HepG2 (cell line): ENCODE data around the gene IRF3. TPM values are rescaled to one million over a fixed set of nuclear protein-coding genes. Genes with fewer than 3 reads are reported as not detected.

Experiments used
- ARNT2 ChIP-seq: sonication (generic); formaldehyde crosslinking; IDR thresholded peaks from 2 replicates; pipeline ENCODE4 v1.8.0; 2022; ENCODE audit warnings: mild to moderate bottlenecking, low read depth, missing genetic modification reagents, moderate library complexity
- ARNTL ChIP-seq: sonication (generic); formaldehyde crosslinking; IDR thresholded peaks from 2 replicates; pipeline ENCODE4 v1.4.0; 2020; ENCODE audit warnings: mild to moderate bottlenecking, missing genetic modification reagents
- DNMT1 ChIP-seq: sonication (generic); formaldehyde crosslinking; IDR thresholded peaks from 2 replicates; pipeline ENCODE4 v1.5.1; 2020; ENCODE audit warnings: mild to moderate bottlenecking, missing genetic modification reagents
- DNMT3B ChIP-seq: conservative IDR thresholded peaks from 2 replicates; pipeline ENCODE4 v1.6.1; 2016; ENCODE audit warnings: missing biosample characterization, control low read depth
- FOXP1 ChIP-seq, 2 experiments: fragments of 450-650 bp in 1 of 2; IDR thresholded peaks; 2 replicates each; pipeline ENCODE4 v1.6.1; 2017 to 2018; ENCODE audit warnings: antibody characterized with exemption in 1 of 2
- KAT2B ChIP-seq: fragments of 150-350 bp; IDR thresholded peaks from 2 replicates; pipeline ENCODE4 v1.6.1; 2014; ENCODE audit warnings: low read depth, low read length, borderline replicate concordance
- MTF1 ChIP-seq: sonication (generic); formaldehyde crosslinking; IDR thresholded peaks from 2 replicates; pipeline ENCODE4 v1.5.0; 2020; ENCODE audit warnings: missing genetic modification reagents
- PHF20 ChIP-seq: sonication (generic); formaldehyde crosslinking; IDR thresholded peaks from 2 replicates; pipeline ENCODE4 v1.5.0; 2020; ENCODE audit warnings: mild to moderate bottlenecking, missing genetic modification reagents
- PITX1 ChIP-seq: sonication (generic); formaldehyde crosslinking; IDR thresholded peaks from 2 replicates; pipeline ENCODE4 v1.5.1; 2020; ENCODE audit warnings: mild to moderate bottlenecking, missing genetic modification reagents
- RFX1 ChIP-seq: fragments of 450-650 bp; IDR thresholded peaks from 2 replicates; pipeline ENCODE4 v1.6.1; 2017
- SALL1 ChIP-seq: sonication (generic); formaldehyde crosslinking; IDR thresholded peaks from 2 replicates; pipeline ENCODE4 v1.8.0; 2022; ENCODE audit warnings: mild to moderate bottlenecking, missing genetic modification reagents
- SPEN ChIP-seq: sonication (generic); formaldehyde crosslinking; IDR thresholded peaks from 2 replicates; pipeline ENCODE4 v1.5.1; 2020; ENCODE audit warnings: low read depth, mild to moderate bottlenecking, missing genetic modification reagents
- SRF ChIP-seq: IDR thresholded peaks from 2 replicates; pipeline ENCODE4 v1.6.1; 2011; ENCODE audit warnings: mild to moderate bottlenecking, low read depth, low read length, moderate library complexity
- THYN1 ChIP-seq: sonication (generic); formaldehyde crosslinking; IDR thresholded peaks from 2 replicates; pipeline ENCODE4 v1.8.1; 2023; ENCODE audit warnings: low read depth, mild to moderate bottlenecking, moderate library complexity, missing genetic modification reagents, borderline replicate concordance
- ZBTB20 ChIP-seq: sonication (generic); formaldehyde crosslinking; IDR thresholded peaks from 2 replicates; pipeline ENCODE4 v1.8.1; 2023; ENCODE audit warnings: missing genetic modification reagents, low read depth, mild to moderate bottlenecking, borderline replicate concordance
- ZNF230 ChIP-seq: sonication (generic); formaldehyde crosslinking; IDR thresholded peaks from 2 replicates; pipeline ENCODE4 v1.4.0; 2020; ENCODE audit warnings: mild to moderate bottlenecking, missing genetic modification reagents
- ZNF446 ChIP-seq: sonication (generic); formaldehyde crosslinking; IDR thresholded peaks from 2 replicates; pipeline ENCODE4 v1.5.0; 2020; ENCODE audit warnings: mild to moderate bottlenecking, missing genetic modification reagents
- ZNF737 ChIP-seq: sonication (generic); formaldehyde crosslinking; IDR thresholded peaks from 2 replicates; pipeline ENCODE4 v1.5.0; 2020; ENCODE audit warnings: missing genetic modification reagents, mild to moderate bottlenecking, borderline replicate concordance
- ZSCAN9 ChIP-seq: IDR thresholded peaks from 2 replicates; pipeline ENCODE4 v1.6.1; 2016; ENCODE audit warnings: borderline replicate concordance
- polyA plus RNA-seq, 8 experiments: library from polyadenylated mRNA; depleted of rRNA in 3 of 8; stranded (reverse) in 7 of 8; unstranded in 1 of 8; fragments of >200 nt; fragmentation: Illumina TruSeq in 4 of 8; extraction: Trizol in 4 of 8; gene quantifications; 2 replicates each; pipeline versions ENCODE4 v1.2.1 to v1.2.3, GENCODE V29; 2011 to 2016; ENCODE audit warnings: low read depth in 4 of 8, missing spikeins in 1 of 8, mixed read lengths in 1 of 8; ENCODE audit not compliant: insufficient read depth in 1 of 8
- total RNA-seq, 5 experiments: library from RNA; depleted of rRNA; stranded (reverse); fragments of >200 nt; fragmentation: Illumina TruSeq; extraction: Trizol; gene quantifications; 2 replicates each; pipeline ENCODE4 v1.2.3, GENCODE V29; 2016; ENCODE audit warnings: low read depth in 1 of 5
- TF ChIP-seq, protein P1 (sequence below), 2 experiments: sonication (generic) in 1 of 2; formaldehyde crosslinking in 1 of 2; IDR thresholded peaks; 2 replicates each; pipeline versions ENCODE4 v1.4.0 to v1.6.1; 2018 to 2020; ENCODE audit warnings: missing genetic modification reagents in 2 of 2, borderline replicate concordance in 1 of 2, low read depth in 1 of 2, mild to moderate bottlenecking in 1 of 2, missing biosample characterization in 1 of 2
- TF ChIP-seq, protein P2 (sequence below): sonication (generic); formaldehyde crosslinking; IDR thresholded peaks from 2 replicates; pipeline ENCODE4 v1.4.0; 2020; ENCODE audit warnings: mild to moderate bottlenecking, missing genetic modification reagents
- TF ChIP-seq, protein P3 (sequence below): sonication (generic); formaldehyde crosslinking; IDR thresholded peaks from 2 replicates; pipeline ENCODE4 v1.5.0; 2020; ENCODE audit warnings: mild to moderate bottlenecking, missing genetic modification reagents, borderline replicate concordance
- TF ChIP-seq, protein P4 (sequence below): sonication (generic); formaldehyde crosslinking; IDR thresholded peaks from 2 replicates; pipeline ENCODE4 v1.5.0; 2020; ENCODE audit warnings: mild to moderate bottlenecking, missing genetic modification reagents

The IRF3 gene
- total and polyA plus RNA-seq, 2 of the 13 experiments (the other 11 are each of a cell fraction or from before 2014, with no cell fraction given) = 61.9 to 65.5 TPM

DNA sequence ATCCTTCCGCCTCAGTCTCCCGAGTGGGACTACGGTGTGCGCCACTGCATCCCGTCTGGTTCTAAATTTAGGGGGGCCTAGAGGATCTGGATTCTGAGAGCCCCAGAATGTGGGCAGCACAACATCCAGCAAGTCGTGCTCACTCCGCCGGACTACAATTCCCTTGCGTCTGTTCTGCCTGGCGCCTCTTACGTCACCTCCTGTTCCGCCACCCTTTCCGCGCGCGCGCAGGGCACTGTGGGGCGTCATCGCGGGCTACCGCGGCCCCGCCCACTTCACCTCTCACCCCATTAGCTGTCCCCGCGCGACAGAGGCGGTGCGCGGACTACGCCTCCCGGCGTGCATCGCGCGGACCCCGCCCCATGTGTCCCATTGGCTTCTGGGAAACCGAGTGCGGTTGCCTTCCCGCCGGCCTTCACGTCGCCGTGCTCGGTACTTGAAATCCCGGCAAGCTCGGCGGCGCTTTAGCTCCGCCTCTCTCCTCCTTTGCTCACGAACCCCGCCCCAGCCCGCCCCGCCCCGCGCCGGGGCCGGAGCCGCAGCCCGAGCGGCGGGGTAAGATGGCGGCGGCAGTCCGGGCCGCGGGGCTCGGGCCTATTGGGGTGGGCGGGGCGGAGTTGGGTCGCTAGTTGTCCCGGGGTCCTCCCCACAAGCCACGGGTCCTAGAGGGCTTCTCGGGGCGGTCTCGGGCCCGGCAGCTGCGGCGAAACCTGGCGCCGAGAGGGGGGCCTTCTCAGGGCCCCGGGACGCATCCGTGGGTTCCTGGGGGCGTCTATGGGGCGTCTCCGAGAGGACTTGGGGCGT is 23.8 kb downstream of the IRF3 start, which contains the start of gene SCAF1 (continued):
- TF ChIP-seq, protein P1, sequence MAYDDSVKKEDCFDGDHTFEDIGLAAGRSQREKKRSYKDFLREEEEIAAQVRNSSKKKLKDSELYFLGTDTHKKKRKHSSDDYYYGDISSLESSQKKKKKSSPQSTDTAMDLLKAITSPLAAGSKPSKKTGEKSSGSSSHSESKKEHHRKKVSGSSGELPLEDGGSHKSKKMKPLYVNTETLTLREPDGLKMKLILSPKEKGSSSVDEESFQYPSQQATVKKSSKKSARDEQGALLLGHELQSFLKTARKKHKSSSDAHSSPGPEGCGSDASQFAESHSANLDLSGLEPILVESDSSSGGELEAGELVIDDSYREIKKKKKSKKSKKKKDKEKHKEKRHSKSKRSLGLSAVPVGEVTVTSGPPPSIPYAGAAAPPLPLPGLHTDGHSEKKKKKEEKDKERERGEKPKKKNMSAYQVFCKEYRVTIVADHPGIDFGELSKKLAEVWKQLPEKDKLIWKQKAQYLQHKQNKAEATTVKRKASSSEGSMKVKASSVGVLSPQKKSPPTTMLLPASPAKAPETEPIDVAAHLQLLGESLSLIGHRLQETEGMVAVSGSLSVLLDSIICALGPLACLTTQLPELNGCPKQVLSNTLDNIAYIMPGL (CRISPR knock-in tag; IDR thresholded peaks at IDR 0.05; ENCODE audit: borderline replicate concordance in 1 of 2, low read depth in 1 of 2) = peak in 1 of 2 experiments; percentile 65; a peak in 2 of 4 replicates
- TF ChIP-seq, protein P2, sequence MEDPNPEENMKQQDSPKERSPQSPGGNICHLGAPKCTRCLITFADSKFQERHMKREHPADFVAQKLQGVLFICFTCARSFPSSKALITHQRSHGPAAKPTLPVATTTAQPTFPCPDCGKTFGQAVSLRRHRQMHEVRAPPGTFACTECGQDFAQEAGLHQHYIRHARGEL (CRISPR knock-in tag) = no peak
- TF ChIP-seq THYN1 (CRISPR knock-in tag) (no peak), DNMT1 (no peak), SALL1 (CRISPR knock-in tag) (peak; percentile 64; the same call in 1 of the 2 replicates), DNMT3B (CRISPR knock-in tag) (no peak; the same call in 1 of the 2 replicates), FOXP1 (IDR thresholded peaks at IDR 0.05) (no peak), FOXP1 (CRISPR knock-in tag; IDR thresholded peaks at IDR 0.05) (no peak; the same call in 1 of the 2 replicates), ZBTB20 (CRISPR knock-in tag) (no peak), RFX1 (no peak), ZNF230 (CRISPR knock-in tag) (0 out of 2 replicates have a peak, but pooled peaks have one; percentile 39), PITX1 (CRISPR knock-in tag) (no peak), ZSCAN9 (CRISPR knock-in tag) (no peak; the same call in 1 of the 2 replicates), ARNTL (CRISPR knock-in tag) (no peak), SPEN (CRISPR knock-in tag) (peak; percentile 71; the same call in 1 of the 2 replicates), SRF (0 out of 2 replicates have a peak, but pooled peaks have one; percentile 11), ARNT2 (CRISPR knock-in tag) (peak; percentile 57; the same call in 1 of the 2 replicates), PHF20 (CRISPR knock-in tag) (peak; percentile 63; the same call in 1 of the 2 replicates), MTF1 (CRISPR knock-in tag) (no peak), ZNF446 (CRISPR knock-in tag) (0 out of 2 replicates have a peak, but pooled peaks have one; percentile 29), ZNF737 (CRISPR knock-in tag) (no peak), KAT2B (no peak)
- TF ChIP-seq, protein P3, sequence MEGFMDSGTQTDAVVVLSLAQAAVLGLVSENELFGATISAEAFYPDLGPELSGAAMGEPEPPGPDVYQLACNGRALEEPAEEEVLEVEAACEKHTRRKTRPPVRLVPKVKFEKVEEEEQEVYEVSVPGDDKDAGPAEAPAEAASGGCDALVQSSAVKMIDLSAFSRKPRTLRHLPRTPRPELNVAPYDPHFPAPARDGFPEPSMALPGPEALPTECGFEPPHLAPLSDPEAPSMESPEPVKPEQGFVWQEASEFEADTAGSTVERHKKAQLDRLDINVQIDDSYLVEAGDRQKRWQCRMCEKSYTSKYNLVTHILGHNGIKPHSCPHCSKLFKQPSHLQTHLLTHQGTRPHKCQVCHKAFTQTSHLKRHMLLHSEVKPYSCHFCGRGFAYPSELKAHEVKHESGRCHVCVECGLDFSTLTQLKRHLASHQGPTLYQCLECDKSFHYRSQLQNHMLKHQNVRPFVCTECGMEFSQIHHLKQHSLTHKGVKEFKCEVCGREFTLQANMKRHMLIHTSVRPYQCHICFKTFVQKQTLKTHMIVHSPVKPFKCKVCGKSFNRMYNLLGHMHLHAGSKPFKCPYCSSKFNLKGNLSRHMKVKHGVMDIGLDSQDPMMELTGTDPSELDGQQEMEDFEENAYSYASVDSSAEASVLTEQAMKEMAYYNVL = 0 out of 2 replicates have a peak, but pooled peaks have one; percentile 16
- TF ChIP-seq, protein P4, sequence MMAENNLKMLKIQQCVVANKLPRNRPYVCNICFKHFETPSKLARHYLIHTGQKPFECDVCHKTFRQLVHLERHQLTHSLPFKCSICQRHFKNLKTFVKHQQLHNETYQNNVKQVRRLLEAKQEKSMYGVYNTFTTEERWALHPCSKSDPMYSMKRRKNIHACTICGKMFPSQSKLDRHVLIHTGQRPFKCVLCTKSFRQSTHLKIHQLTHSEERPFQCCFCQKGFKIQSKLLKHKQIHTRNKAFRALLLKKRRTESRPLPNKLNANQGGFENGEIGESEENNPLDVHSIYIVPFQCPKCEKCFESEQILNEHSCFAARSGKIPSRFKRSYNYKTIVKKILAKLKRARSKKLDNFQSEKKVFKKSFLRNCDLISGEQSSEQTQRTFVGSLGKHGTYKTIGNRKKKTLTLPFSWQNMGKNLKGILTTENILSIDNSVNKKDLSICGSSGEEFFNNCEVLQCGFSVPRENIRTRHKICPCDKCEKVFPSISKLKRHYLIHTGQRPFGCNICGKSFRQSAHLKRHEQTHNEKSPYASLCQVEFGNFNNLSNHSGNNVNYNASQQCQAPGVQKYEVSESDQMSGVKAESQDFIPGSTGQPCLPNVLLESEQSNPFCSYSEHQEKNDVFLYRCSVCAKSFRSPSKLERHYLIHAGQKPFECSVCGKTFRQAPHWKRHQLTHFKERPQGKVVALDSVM (CRISPR knock-in tag) = no peak
